ENCODE results near the gene ZFAND3.

DNA sequence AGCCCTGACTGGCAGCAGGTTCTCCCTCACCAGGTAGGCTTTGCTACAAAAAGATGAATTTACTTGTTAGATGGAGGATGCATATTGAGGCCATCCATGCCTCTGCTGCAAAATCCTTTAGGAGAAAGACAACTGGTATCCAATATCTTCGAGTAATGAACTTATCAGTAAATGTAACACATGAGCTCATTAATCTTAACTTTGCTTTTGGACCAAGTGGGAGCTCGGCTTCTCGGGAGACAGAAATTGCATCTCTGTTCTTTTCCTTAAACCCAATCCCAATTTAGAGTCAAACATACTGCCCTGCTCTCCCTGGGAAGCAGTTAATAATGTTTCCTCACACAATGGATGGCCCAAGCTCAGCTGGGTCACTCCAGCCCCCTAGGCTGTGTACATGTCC is 330.5 kb downstream of the ZFAND3 start:
- TF ChIP-seq EP300 (IDR thresholded peaks at IDR 0.05): no peak
- no peak for TF ChIP-seq POLR2A (IDR thresholded peaks at IDR 0.05)
- TF ChIP-seq, protein P1, sequence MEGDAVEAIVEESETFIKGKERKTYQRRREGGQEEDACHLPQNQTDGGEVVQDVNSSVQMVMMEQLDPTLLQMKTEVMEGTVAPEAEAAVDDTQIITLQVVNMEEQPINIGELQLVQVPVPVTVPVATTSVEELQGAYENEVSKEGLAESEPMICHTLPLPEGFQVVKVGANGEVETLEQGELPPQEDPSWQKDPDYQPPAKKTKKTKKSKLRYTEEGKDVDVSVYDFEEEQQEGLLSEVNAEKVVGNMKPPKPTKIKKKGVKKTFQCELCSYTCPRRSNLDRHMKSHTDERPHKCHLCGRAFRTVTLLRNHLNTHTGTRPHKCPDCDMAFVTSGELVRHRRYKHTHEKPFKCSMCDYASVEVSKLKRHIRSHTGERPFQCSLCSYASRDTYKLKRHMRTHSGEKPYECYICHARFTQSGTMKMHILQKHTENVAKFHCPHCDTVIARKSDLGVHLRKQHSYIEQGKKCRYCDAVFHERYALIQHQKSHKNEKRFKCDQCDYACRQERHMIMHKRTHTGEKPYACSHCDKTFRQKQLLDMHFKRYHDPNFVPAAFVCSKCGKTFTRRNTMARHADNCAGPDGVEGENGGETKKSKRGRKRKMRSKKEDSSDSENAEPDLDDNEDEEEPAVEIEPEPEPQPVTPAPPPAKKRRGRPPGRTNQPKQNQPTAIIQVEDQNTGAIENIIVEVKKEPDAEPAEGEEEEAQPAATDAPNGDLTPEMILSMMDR (IDR thresholded peaks at IDR 0.05): no peak
